Calu3 (cell line): ENCODE measurements around the gene TBC1D1. TPM values are rescaled to one million over a fixed set of nuclear protein-coding genes. Genes with fewer than 3 reads are reported as not detected.

Experiments used
- BruUV-seq: library from RNA; stranded (reverse); fragments of 400-500 nt; replicated peaks from 2 replicates; lab custom pipeline; 2021; lab: Mats Ljungman, UMichigan
- CTCF ChIA-PET: fragments of 300-600 bp; sonication (Branson Sonifier 250); formaldehyde crosslinking; loops from one replicate; lab custom pipeline; 2022; ENCODE audit warnings: antibody characterized with exemption; lab: Charles Lee
- DNase-seq: peaks from one replicate; pipeline ENCODE4 v3.0.0; 2022
- H3K27ac Mint-ChIP-seq: one replicate; pipeline ENCODE4 v1.8.0; 2022; ENCODE audit warnings: mixed read lengths; ENCODE audit not compliant: unreplicated experiment
- H3K27me3 Mint-ChIP-seq: one replicate; pipeline ENCODE4 v1.8.0; 2022; ENCODE audit warnings: mixed read lengths; ENCODE audit not compliant: unreplicated experiment
- H3K36me3 Mint-ChIP-seq: one replicate; pipeline ENCODE4 v1.8.0; 2022; ENCODE audit warnings: mild to moderate bottlenecking, moderate library complexity, mixed read lengths; ENCODE audit not compliant: insufficient read depth, unreplicated experiment
- H3K4me1 Mint-ChIP-seq: one replicate; pipeline ENCODE4 v1.8.0; 2022; ENCODE audit warnings: mild to moderate bottlenecking, low read depth, mixed read lengths; ENCODE audit not compliant: unreplicated experiment
- H3K4me3 Mint-ChIP-seq: one replicate; pipeline ENCODE4 v1.8.0; 2022; ENCODE audit warnings: mild to moderate bottlenecking, low read depth, moderate library complexity, mixed read lengths; ENCODE audit not compliant: unreplicated experiment
- H3K9me3 Mint-ChIP-seq: one replicate; pipeline ENCODE4 v1.8.0; 2022; ENCODE audit warnings: low read depth, mixed read lengths; ENCODE audit not compliant: unreplicated experiment
- CTCF ChIP-seq: fragments of 200-600 bp; IDR thresholded peaks from one replicate; pipeline ENCODE4 v1.8.0; 2022; ENCODE audit warnings: antibody characterized with exemption; ENCODE audit not compliant: unreplicated experiment
- intact Hi-C: fragments of 100-400 bp; cut with micrococcal nuclease; formaldehyde crosslinking; loops from one replicate; pipeline ENCODE4 v1.10.0; 2022; ENCODE audit not compliant: unreplicated experiment
- total RNA-seq: library from RNA; stranded (reverse); gene quantifications from 2 replicates; pipeline ENCODE4 v1.2.3, GENCODE V29; 2022

TBC1D1 gene
- total RNA-seq, 1 experiment from 2014 or later: 39.8 TPM

- no peak overlapping the region for H3K27ac Mint-ChIP-seq
- no peak overlapping the region for H3K4me3 Mint-ChIP-seq
- no TSS peak for BruUV-seq
- TF ChIP-seq CTCF: no peak
- DNase-seq: no peak
- H3K27me3 Mint-ChIP-seq: no peaks in the 10 kb centered on the region
- H3K9me3 Mint-ChIP-seq: no peaks in the 10 kb centered on the region
- CTCF ChIA-PET: interaction anchor here (1.3 kb wide), 1 partner anchor 443 kb away, joined by 3 read pairs; no protein-coding TSS in a partner anchor
- H3K4me1 Mint-ChIP-seq: no peaks in the 10 kb centered on the region
- intact Hi-C loops: no loop called here
- H3K36me3 Mint-ChIP-seq: no peaks in the 10 kb centered on the region
These were observed 62.9 kb downstream of the TBC1D1 start for GRCh38 chr4:37953620-37954293.

- Mint-ChIP-seq H3K4me1 (no peaks in the 10 kb centered on the region), H3K9me3 (no peaks in the 10 kb centered on the region), H3K27ac (no peak overlapping the region), H3K36me3 (no peaks in the 10 kb centered on the region), H3K4me3 (no peak overlapping the region), H3K27me3 (no peaks in the 10 kb centered on the region)
- BruUV-seq: no TSS peak
- CTCF ChIA-PET: no interaction called here
- TF ChIP-seq CTCF: no peak
- intact Hi-C loops: no loop called here
- DNase-seq: no peak
These were observed 66.1 kb downstream of the TBC1D1 start for GRCh38 chr4:37956941-37957340.

- H3K9me3 Mint-ChIP-seq: no peaks in the 10 kb centered on the region
- TF ChIP-seq CTCF: no peak
- CTCF ChIA-PET: no interaction called here
- no peak for DNase-seq
- no peak overlapping the region for H3K4me3 Mint-ChIP-seq
- intact Hi-C loops: no loop called here
- H3K36me3 Mint-ChIP-seq: no peaks in the 10 kb centered on the region
- H3K27me3 Mint-ChIP-seq: no peaks in the 10 kb centered on the region
- BruUV-seq: no TSS peak
- H3K27ac Mint-ChIP-seq: no peak overlapping the region
- H3K4me1 Mint-ChIP-seq: no peaks in the 10 kb centered on the region
These were observed 68.0 kb downstream of the TBC1D1 start for GRCh38 chr4:37958932-37959331.

GRCh38 chr4:37960098-37960497 lies 69.2 kb downstream of the TBC1D1 start, which contains the start of gene PTTG2:
Gene PTTG2 (plus strand): TSS chr4:37960398. CDS start chr4:37960435, 37 bp downstream.
- intact Hi-C loops: no loop called here
- no TSS peak for BruUV-seq
- Mint-ChIP-seq H3K27me3 (no peaks in the 10 kb centered on the region), H3K4me1 (no peaks in the 10 kb centered on the region), H3K27ac (no peak within 1 kb of the TSS), H3K4me3 (no peak within 1 kb of the TSS), H3K9me3 (no peaks in the 10 kb centered on the region), H3K36me3 (no peaks in the 10 kb centered on the region)
- CTCF ChIA-PET: no interaction called here
- no peak for TF ChIP-seq CTCF
- no peak for DNase-seq
